Uterus (tissue), 2 donors: ENCODE results near the gene PPFIBP1.

Source experiments
- CTCF ChIP-seq, 4 experiments: fragments of 200-600 bp in 2 of 4; fragments of 450-650 bp in 2 of 4; sonication (generic) in 2 of 4; IDR thresholded peaks; one replicate each; pipeline ENCODE4 v1.5.1; 2016 to 2019; ENCODE audit warnings: antibody characterized with exemption in 4 of 4, mild to moderate bottlenecking in 2 of 4, moderate library complexity in 1 of 4
- POLR2A ChIP-seq, 2 donors: fragments of 450-650 bp; IDR thresholded peaks; one replicate each; pipeline ENCODE4 v1.6.1; 2016; ENCODE audit warnings: antibody characterized with exemption in 2 of 2, mild to moderate bottlenecking in 1 of 2, moderate library complexity in 1 of 2

- TF ChIP-seq CTCF (IDR thresholded peaks at IDR 0.05) (no peak), POLR2A (IDR thresholded peaks at IDR 0.05) (no peak)
These were observed 24.6 kb upstream of the PPFIBP1 start for GRCh38 chr12:27499377-27499776.
